ENCODE data around the gene DRC1. TPM values are rescaled to one million over a fixed set of nuclear protein-coding genes. Genes with fewer than 3 reads are reported as not detected.

Gene DRC1
- total RNA-seq, 2 donors from 2014 or later, result 0.33 to 0.48 TPM

GRCh38 chr2:26453421-26454329 lies 52.0 kb downstream of the DRC1 start:
- DNase-seq, result peak; percentile 41
- Mint-ChIP-seq H3K4me3 (no peak overlapping the region), H3K4me1 (peaks cover 9% of the 10 kb centered on the region), H3K27me3 (ENCODE audit: insufficient read depth) (peaks cover 8% of the 10 kb centered on the region), H3K36me3 (ENCODE audit: low read depth) (no peaks in the 10 kb centered on the region), H3K27ac (no peak overlapping the region), H3K9me3 (no peaks in the 10 kb centered on the region)
- Histone ChIP-seq H3K9me3 (ENCODE audit: control insufficient read depth, low read length) (no peaks in the 10 kb centered on the region), H3K4me3 (ENCODE audit: low read length) (no peak overlapping the region), H3K4me1 (ENCODE audit: control insufficient read depth, insufficient read depth, low read length) (peaks cover 5% of the 10 kb centered on the region), H3K9ac (ENCODE audit: extremely low read depth, low read length, poor library complexity, severe bottlenecking) (no peak overlapping the region), H3K27ac (ENCODE audit: low read depth, low read length) (no peak overlapping the region), H3K27me3 (ENCODE audit: control insufficient read depth, insufficient read depth, low read length, poor library complexity, severe bottlenecking) (no peaks in the 10 kb centered on the region), H3K36me3 (ENCODE audit: control insufficient read depth, insufficient read depth, low read length) (no peaks in the 10 kb centered on the region)
- 82 to 86% methylated on average over 8 to 11 of the region's 11 CpGs for WGBS, 2 experiments (ENCODE audit: insufficient coverage in 1 of 2, insufficient read length in 1 of 2)
- no peak for TF ChIP-seq CTCF (conservative IDR thresholded peaks at IDR 0.05)

DNA sequence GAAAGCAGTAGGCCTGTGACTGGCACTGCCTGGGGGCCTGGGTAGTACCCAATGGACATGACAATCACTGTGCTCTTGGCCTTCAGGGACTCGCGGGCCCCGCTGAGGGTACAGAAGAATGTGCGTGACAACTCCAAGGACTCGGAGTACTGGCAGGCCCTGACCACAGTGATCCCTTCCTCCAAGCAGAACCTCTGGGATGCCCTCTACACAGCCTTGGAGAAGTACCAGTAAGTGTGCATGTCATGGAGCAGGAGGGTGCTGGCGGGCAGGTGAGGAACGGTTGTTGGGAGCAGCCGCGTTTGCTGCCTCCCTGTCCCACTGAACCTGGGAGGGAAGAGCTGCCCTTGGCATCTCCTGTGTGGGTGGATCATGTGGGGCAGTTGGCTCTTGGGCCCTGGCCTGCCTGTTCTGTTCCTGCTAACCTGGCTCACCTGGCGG lies 52.9 kb downstream of the DRC1 start:
- Histone ChIP-seq H3K9ac (ENCODE audit: extremely low read depth, low read length, poor library complexity, severe bottlenecking) (no peak overlapping the region), H3K9me3 (ENCODE audit: control insufficient read depth, low read length) (no peaks in the 10 kb centered on the region), H3K4me3 (ENCODE audit: low read length) (no peak overlapping the region), H3K4me1 (ENCODE audit: control insufficient read depth, insufficient read depth, low read length) (peaks cover 5% of the 10 kb centered on the region), H3K36me3 (ENCODE audit: control insufficient read depth, insufficient read depth, low read length) (no peaks in the 10 kb centered on the region), H3K27me3 (ENCODE audit: control insufficient read depth, insufficient read depth, low read length, poor library complexity, severe bottlenecking) (no peaks in the 10 kb centered on the region), H3K27ac (ENCODE audit: low read depth, low read length) (no peak overlapping the region)
- H3K27ac Mint-ChIP-seq, result no peak overlapping the region
- no peak for DNase-seq
- TF ChIP-seq CTCF (conservative IDR thresholded peaks at IDR 0.05), result no peak
- no peaks in the 10 kb centered on the region for H3K9me3 Mint-ChIP-seq
- H3K4me3 Mint-ChIP-seq, result no peak overlapping the region
- peaks cover 8% of the 10 kb centered on the region for H3K27me3 Mint-ChIP-seq (ENCODE audit: insufficient read depth)
- peaks cover 9% of the 10 kb centered on the region for H3K4me1 Mint-ChIP-seq
- H3K36me3 Mint-ChIP-seq (ENCODE audit: low read depth), result no peaks in the 10 kb centered on the region
- 90 to 93% methylated on average over 2 to 10 of the region's 10 CpGs for WGBS, 2 experiments (ENCODE audit: insufficient coverage in 1 of 2, insufficient read length in 1 of 2)

- DNase-seq, result peak; percentile 54
- Histone ChIP-seq H3K9ac (ENCODE audit: extremely low read depth, low read length, poor library complexity, severe bottlenecking) (no peak overlapping the region), H3K9me3 (ENCODE audit: control insufficient read depth, low read length) (no peaks in the 10 kb centered on the region), H3K4me1 (ENCODE audit: control insufficient read depth, insufficient read depth, low read length) (peaks cover 5% of the 10 kb centered on the region), H3K27me3 (ENCODE audit: control insufficient read depth, insufficient read depth, low read length, poor library complexity, severe bottlenecking) (no peaks in the 10 kb centered on the region), H3K27ac (ENCODE audit: low read depth, low read length) (no peak overlapping the region), H3K36me3 (ENCODE audit: control insufficient read depth, insufficient read depth, low read length) (no peaks in the 10 kb centered on the region), H3K4me3 (ENCODE audit: low read length) (no peak overlapping the region)
- H3K4me3 Mint-ChIP-seq, result no peak overlapping the region
- TF ChIP-seq CTCF (conservative IDR thresholded peaks at IDR 0.05), result no peak
- no peak overlapping the region for H3K27ac Mint-ChIP-seq
- no peaks in the 10 kb centered on the region for H3K9me3 Mint-ChIP-seq
- peaks cover 9% of the 10 kb centered on the region for H3K4me1 Mint-ChIP-seq
- H3K27me3 Mint-ChIP-seq (ENCODE audit: insufficient read depth), result peaks cover 8% of the 10 kb centered on the region
- no peaks in the 10 kb centered on the region for H3K36me3 Mint-ChIP-seq (ENCODE audit: low read depth)
- 85 to 87% methylated on average over 11 of the region's 11 CpGs for WGBS, 2 experiments (ENCODE audit: insufficient coverage in 1 of 2, insufficient read length in 1 of 2)
Observed at GRCh38 chr2:26455037-26455669, 53.4 kb downstream of the DRC1 start.

Data from endodermal cell (in vitro differentiated cells).